Chondrocyte (in vitro differentiated cells): ENCODE data around the gene JUNB. TPM values are rescaled to one million over a fixed set of nuclear protein-coding genes. Genes with fewer than 3 reads are reported as not detected.

Source experiments
- DNase-seq: peaks from one replicate; pipeline ENCODE4 v3.0.0; 2021; ENCODE audit warnings: mixed read lengths, low spot score
- H3K27ac Mint-ChIP-seq: one replicate; pipeline ENCODE4 v1.8.0; 2021; ENCODE audit warnings: mild to moderate bottlenecking, moderate library complexity, mixed read lengths; ENCODE audit not compliant: unreplicated experiment
- H3K27me3 Mint-ChIP-seq: 2 replicates; pipeline ENCODE4 v1.8.0; 2021; ENCODE audit warnings: low read depth, mixed read lengths
- H3K36me3 Mint-ChIP-seq: 2 replicates; pipeline ENCODE4 v1.8.0; 2021; ENCODE audit warnings: low read depth, mixed read lengths
- H3K4me1 Mint-ChIP-seq: 2 replicates; pipeline ENCODE4 v1.8.0; 2021; ENCODE audit warnings: low read depth, mild to moderate bottlenecking, mixed read lengths
- H3K4me3 Mint-ChIP-seq: one replicate; pipeline ENCODE4 v1.8.0; 2021; ENCODE audit warnings: mild to moderate bottlenecking, moderate library complexity, mixed read lengths; ENCODE audit not compliant: unreplicated experiment
- H3K9me3 Mint-ChIP-seq: 2 replicates; pipeline ENCODE4 v1.8.0; 2021; ENCODE audit warnings: low read depth, mixed read lengths
- total RNA-seq: library from RNA; stranded (reverse); gene quantifications from 3 replicates; pipeline ENCODE4 v1.2.1, GENCODE V29; 2021
- TF ChIP-seq, protein P1 (sequence below): fragments of 200-600 bp; sonication (generic); IDR thresholded peaks from 2 replicates; pipeline ENCODE4 v1.5.0; 2021; ENCODE audit warnings: antibody characterized with exemption, mild to moderate bottlenecking, moderate library complexity

JUNB gene
- total RNA-seq, 1 donor from 2014 or later, result 122 TPM

DNA sequence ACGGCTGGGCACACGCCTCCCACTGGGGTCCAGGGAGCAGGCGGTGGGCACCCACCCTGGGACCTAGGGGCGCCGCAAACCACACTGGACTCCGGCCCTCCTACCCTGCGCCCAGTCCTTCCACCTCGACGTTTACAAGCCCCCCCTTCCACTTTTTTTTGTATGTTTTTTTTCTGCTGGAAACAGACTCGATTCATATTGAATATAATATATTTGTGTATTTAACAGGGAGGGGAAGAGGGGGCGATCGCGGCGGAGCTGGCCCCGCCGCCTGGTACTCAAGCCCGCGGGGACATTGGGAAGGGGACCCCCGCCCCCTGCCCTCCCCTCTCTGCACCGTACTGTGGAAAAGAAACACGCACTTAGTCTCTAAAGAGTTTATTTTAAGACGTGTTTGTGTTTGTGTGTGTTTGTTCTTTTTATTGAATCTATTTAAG, 1.6 kb downstream of the JUNB start:
- peaks cover 50% of the 10 kb centered on the region for H3K4me1 Mint-ChIP-seq
- H3K9me3 Mint-ChIP-seq, result no peaks in the 10 kb centered on the region
- no peaks in the 10 kb centered on the region for H3K27me3 Mint-ChIP-seq
- peak overlapping the region; percentile 99 for H3K27ac Mint-ChIP-seq
- peak overlapping the region; percentile 97 for H3K4me3 Mint-ChIP-seq
- peaks cover 2% of the 10 kb centered on the region for H3K36me3 Mint-ChIP-seq
- DNase-seq, result no peak
- TF ChIP-seq, protein P1, sequence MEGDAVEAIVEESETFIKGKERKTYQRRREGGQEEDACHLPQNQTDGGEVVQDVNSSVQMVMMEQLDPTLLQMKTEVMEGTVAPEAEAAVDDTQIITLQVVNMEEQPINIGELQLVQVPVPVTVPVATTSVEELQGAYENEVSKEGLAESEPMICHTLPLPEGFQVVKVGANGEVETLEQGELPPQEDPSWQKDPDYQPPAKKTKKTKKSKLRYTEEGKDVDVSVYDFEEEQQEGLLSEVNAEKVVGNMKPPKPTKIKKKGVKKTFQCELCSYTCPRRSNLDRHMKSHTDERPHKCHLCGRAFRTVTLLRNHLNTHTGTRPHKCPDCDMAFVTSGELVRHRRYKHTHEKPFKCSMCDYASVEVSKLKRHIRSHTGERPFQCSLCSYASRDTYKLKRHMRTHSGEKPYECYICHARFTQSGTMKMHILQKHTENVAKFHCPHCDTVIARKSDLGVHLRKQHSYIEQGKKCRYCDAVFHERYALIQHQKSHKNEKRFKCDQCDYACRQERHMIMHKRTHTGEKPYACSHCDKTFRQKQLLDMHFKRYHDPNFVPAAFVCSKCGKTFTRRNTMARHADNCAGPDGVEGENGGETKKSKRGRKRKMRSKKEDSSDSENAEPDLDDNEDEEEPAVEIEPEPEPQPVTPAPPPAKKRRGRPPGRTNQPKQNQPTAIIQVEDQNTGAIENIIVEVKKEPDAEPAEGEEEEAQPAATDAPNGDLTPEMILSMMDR, result no peak

DNA sequence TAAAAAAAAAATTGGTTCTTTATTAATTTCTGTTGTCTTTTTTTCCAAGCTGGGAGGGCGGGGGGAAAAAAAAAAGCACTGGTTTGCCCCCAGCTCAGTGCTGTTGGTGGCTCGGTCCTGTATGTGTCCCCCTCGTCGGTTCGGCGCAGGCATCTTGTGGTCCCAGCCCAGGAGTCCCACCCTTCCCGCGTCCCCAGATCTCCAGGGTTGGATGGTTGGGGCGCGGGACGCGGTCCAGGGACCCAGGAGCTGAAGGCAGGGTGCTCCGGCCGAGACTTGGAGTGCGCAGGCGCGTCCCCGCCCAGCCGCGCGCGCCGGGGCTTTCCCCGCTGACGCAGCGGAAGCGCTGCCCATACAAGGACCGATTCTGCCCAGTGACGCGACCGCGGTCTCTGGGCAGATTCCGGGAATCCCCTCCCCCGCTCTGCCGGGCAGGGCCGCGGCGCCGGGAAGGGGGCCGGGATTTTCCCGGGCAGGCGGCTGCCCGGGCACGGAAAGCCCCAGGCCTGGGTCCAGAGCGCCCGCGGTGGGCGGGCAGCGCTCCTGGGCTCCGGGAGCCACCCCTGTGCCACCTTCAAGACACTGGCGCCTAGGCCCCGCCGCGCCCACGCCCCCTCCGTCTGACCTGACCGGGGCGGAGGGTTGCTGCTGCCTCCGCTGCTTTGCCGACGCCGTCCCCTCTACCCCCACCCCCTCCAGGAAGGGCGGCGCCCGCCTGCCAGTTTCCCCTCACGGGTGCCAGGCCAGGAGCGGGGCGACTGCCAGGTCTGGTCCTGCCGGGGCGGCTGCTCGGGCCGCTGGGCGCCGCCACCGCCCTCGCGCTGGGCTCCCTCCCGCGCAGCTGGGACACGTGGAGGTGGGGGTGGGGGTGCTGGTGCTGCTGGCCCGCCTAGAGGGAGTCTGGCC, 2.3 kb downstream of the JUNB start:
- H3K36me3 Mint-ChIP-seq, result peaks cover 2% of the 10 kb centered on the region
- H3K4me1 Mint-ChIP-seq, result peaks cover 43% of the 10 kb centered on the region
- no peaks in the 10 kb centered on the region for H3K27me3 Mint-ChIP-seq
- peak overlapping the region; percentile 97 for H3K4me3 Mint-ChIP-seq
- no peak for DNase-seq
- peak overlapping the region; percentile 99 for H3K27ac Mint-ChIP-seq
- H3K9me3 Mint-ChIP-seq, result no peaks in the 10 kb centered on the region
- TF ChIP-seq, protein P1, result peak; percentile 21

DNA sequence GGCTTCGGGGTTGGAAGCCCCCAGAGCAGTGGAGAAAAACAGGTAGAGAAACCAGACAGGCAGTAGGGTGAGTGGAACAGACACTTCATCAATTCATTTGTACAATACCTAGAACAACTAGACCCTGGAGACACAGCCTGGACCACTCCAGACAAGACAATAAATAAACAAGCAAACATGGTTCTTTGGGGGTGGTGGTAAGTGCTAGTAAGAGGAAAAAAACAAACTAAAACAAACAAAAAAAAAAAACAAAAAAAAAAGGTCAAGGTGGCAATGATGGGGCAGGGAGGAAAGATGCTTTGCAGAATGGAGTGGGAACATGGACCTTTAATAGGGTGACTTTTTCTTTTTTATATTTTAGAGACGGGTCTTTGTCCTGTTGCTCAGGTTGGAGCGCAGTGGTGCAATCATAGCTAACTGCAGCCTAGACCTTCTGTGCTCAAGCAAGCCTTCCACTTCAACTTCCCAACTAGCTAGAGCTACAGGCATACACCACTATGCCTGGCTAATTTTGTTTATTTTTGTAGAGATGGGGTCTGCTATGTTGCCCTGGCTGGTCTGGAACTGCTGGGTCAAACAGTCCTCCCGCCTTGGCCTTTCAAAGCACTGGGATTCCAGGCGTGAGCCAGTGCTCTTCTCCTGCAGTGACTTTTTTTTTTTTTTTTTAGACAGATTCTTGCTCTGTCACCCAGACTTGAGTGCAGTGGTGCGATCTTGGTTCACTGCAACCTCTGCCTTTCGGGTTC, 3.1 kb downstream of the JUNB start:
- H3K36me3 Mint-ChIP-seq, result peaks cover 2% of the 10 kb centered on the region
- TF ChIP-seq, protein P1, result peak; percentile 4
- DNase-seq, result no peak
- peaks cover 35% of the 10 kb centered on the region for H3K4me1 Mint-ChIP-seq
- peak overlapping the region; percentile 70 for H3K4me3 Mint-ChIP-seq
- no peaks in the 10 kb centered on the region for H3K27me3 Mint-ChIP-seq
- peak overlapping the region; percentile 95 for H3K27ac Mint-ChIP-seq
- no peaks in the 10 kb centered on the region for H3K9me3 Mint-ChIP-seq

DNA sequence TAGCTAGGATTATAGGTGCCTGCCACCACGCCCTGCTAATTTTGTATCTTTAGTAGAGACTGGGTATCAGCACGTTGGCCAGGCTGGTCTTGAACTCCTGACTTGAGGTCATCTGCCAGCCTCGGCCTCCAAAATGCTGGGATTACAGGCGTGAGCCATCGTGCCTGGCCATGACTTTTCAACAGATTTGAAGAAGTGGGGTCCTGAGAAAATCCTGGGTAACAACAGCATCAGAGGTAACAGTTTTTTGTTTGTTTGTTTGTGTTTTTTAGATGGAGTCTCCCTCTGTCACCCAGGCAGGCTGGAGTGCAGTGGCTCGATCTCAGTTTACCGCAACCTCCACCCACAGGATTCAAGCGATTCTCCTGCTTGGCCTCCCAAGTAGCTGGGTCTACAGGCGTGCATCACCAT, 3.7 kb downstream of the JUNB start:
- no peak for DNase-seq
- peaks cover 2% of the 10 kb centered on the region for H3K36me3 Mint-ChIP-seq
- peak overlapping the region; percentile 95 for H3K27ac Mint-ChIP-seq
- peak overlapping the region; percentile 70 for H3K4me3 Mint-ChIP-seq
- H3K9me3 Mint-ChIP-seq, result no peaks in the 10 kb centered on the region
- peaks cover 34% of the 10 kb centered on the region for H3K4me1 Mint-ChIP-seq
- H3K27me3 Mint-ChIP-seq, result no peaks in the 10 kb centered on the region
- TF ChIP-seq, protein P1, result no peak
